Activated CD8-positive, alpha-beta T cell treated with anti-CD3 and anti-CD28 coated beads, Interleukin-2, amount 10 ng/mL, durations not matched to agents 7 days and 5 days (primary cell): ENCODE measurements around the gene CDHR1. TPM values are rescaled to one million over a fixed set of nuclear protein-coding genes. Genes with fewer than 3 reads are reported as not detected.

ENCODE experiments used
- ATAC-seq: fragments of 150-1000 bp; cut with Tn5 transposase; one replicate; pipeline ENCODE4 v1.10.0; 2021; ENCODE audit warnings: moderate library complexity
- CTCF ChIA-PET: fragments of 350-600 bp; sonication (Branson Sonifier 250); formaldehyde crosslinking; loops from one replicate; lab custom pipeline; 2021; ENCODE audit warnings: antibody characterized with exemption; lab: Charles Lee
- POLR2A ChIA-PET: fragments of 350-600 bp; sonication (Branson Sonifier 250); formaldehyde crosslinking; loops from one replicate; lab custom pipeline; 2021; ENCODE audit warnings: antibody characterized with exemption; lab: Charles Lee
- DNase-seq: peaks from one replicate; pipeline ENCODE4 v3.0.0-alpha.2; 2020
- H3K27ac Mint-ChIP-seq: one replicate; pipeline ENCODE4 v1.8.0; 2021; ENCODE audit warnings: mild to moderate bottlenecking, mixed read lengths
- H3K27me3 Mint-ChIP-seq: one replicate; pipeline ENCODE4 v1.8.0; 2021; ENCODE audit warnings: low read depth, mixed read lengths
- H3K36me3 Mint-ChIP-seq: one replicate; pipeline ENCODE4 v1.8.0; 2021; ENCODE audit warnings: low read depth, mixed read lengths
- H3K4me1 Mint-ChIP-seq: one replicate; pipeline ENCODE4 v1.8.0; 2021; ENCODE audit warnings: low read depth, mixed read lengths
- H3K4me3 Mint-ChIP-seq: one replicate; pipeline ENCODE4 v1.8.0; 2021; ENCODE audit warnings: mild to moderate bottlenecking, mixed read lengths
- H3K9me3 Mint-ChIP-seq: one replicate; pipeline ENCODE4 v1.8.0; 2022; ENCODE audit warnings: mixed read lengths; ENCODE audit not compliant: insufficient read depth
- total RNA-seq, 2 experiments: library from RNA; stranded (reverse); gene quantifications; one replicate each; pipeline ENCODE4 v1.2.3, GENCODE V29; 2021

Gene CDHR1
- total RNA-seq, 2 experiments from 2014 or later, result 0.26 to 0.29 TPM

- no peak for ATAC-seq
These were observed 60.5 kb downstream of the CDHR1 start for GRCh38 chr10:84254552-84255478.

GRCh38 chr10:84256510-84257342, 62.4 kb downstream of the CDHR1 start:
- Mint-ChIP-seq H3K4me3 (no peak overlapping the region), H3K36me3 (no peaks in the 10 kb centered on the region), H3K27me3 (peaks cover 7% of the 10 kb centered on the region), H3K9me3 (no peaks in the 10 kb centered on the region), H3K27ac (no peak overlapping the region), H3K4me1 (peaks cover 3% of the 10 kb centered on the region)
- ATAC-seq (peak; percentile 75), DNase-seq (peak; percentile 61)
- CTCF ChIA-PET, result interaction anchor here (0.6 to 1.9 kb wide), 18 partner anchors 9 to 281 kb away, joined by 3 to 11 read pairs (median 4); no protein-coding TSS in a partner anchor
- POLR2A ChIA-PET, result no interaction called here

More at GRCh38 chr10:84254552-84255478, 60.5 kb downstream of the CDHR1 start:
- Mint-ChIP-seq H3K9me3 (no peaks in the 10 kb centered on the region), H3K27me3 (peaks cover 7% of the 10 kb centered on the region), H3K4me3 (no peak overlapping the region), H3K36me3 (no peaks in the 10 kb centered on the region), H3K27ac (no peak overlapping the region), H3K4me1 (peaks cover 3% of the 10 kb centered on the region)
- DNase-seq, result no peak
- ChIA-PET CTCF (interaction anchor here (0.8 to 2.1 kb wide), 4 partner anchors 10 to 286 kb away, joined by 3 to 6 read pairs (median 5); no protein-coding TSS in a partner anchor), POLR2A (interaction anchor here (0.6 kb wide), 2 partner anchors 22 to 247 kb away, joined by 3 to 4 read pairs; no protein-coding TSS in a partner anchor)

DNA sequence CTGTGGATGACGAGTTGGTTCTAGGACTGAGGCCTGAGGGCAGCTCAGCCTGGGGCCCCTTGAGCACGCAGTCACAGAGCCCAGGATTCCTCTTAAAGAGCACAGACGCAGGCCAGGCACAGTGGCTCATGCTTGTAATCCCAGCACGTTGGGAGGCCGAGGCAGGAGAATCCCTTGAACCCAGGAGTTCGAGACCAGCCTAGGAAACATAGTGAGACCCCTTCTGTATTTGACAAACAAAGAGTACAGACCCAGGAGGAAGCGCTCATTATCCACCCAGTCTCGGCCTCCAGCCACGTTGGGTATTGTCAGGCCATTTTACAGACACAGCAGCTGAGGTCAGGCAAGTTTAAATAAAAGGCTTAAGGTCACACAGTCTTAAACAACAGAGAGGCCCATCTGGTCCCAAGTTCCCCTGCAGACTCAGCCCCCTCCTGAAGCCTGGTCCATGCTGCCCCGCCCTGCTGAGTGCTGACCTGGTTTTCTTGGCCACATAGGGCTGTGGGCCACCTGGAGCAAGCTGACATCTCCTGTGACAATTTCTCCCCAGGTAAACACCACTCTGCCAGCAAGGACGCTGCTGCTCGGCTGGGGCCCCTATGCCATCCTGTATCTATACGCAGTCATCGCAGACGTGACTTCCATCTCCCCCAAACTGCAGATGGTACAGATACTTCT, 63.1 kb downstream of the CDHR1 start:
- POLR2A ChIA-PET, result no interaction called here
- H3K4me3 Mint-ChIP-seq, result no peak overlapping the region

GRCh38 chr10:84258034-84258695, 63.8 kb downstream of the CDHR1 start:
- DNase-seq (no peak), ATAC-seq (no peak)
- Mint-ChIP-seq H3K4me1 (peaks cover 3% of the 10 kb centered on the region), H3K36me3 (no peaks in the 10 kb centered on the region), H3K4me3 (no peak overlapping the region), H3K27ac (no peak overlapping the region), H3K27me3 (peaks cover 8% of the 10 kb centered on the region), H3K9me3 (no peaks in the 10 kb centered on the region)
- ChIA-PET POLR2A (no interaction called here), CTCF (interaction anchor here (1.3 to 1.6 kb wide), 3 partner anchors 10 to 19 kb away, joined by 4 to 8 read pairs (median 5); no protein-coding TSS in a partner anchor)

More for the DNA sequence above, 63.1 kb downstream of the CDHR1 start:
- DNase-seq, result no peak
- no peaks in the 10 kb centered on the region for H3K9me3 Mint-ChIP-seq
- no peaks in the 10 kb centered on the region for H3K36me3 Mint-ChIP-seq
- peaks cover 3% of the 10 kb centered on the region for H3K4me1 Mint-ChIP-seq
- H3K27me3 Mint-ChIP-seq, result peaks cover 5% of the 10 kb centered on the region
- H3K27ac Mint-ChIP-seq, result no peak overlapping the region
- CTCF ChIA-PET, result interaction anchor here (0.7 to 1.9 kb wide), 14 partner anchors 10 to 281 kb away, joined by 3 to 11 read pairs (median 4); no protein-coding TSS in a partner anchor
- ATAC-seq, result no peak

DNA sequence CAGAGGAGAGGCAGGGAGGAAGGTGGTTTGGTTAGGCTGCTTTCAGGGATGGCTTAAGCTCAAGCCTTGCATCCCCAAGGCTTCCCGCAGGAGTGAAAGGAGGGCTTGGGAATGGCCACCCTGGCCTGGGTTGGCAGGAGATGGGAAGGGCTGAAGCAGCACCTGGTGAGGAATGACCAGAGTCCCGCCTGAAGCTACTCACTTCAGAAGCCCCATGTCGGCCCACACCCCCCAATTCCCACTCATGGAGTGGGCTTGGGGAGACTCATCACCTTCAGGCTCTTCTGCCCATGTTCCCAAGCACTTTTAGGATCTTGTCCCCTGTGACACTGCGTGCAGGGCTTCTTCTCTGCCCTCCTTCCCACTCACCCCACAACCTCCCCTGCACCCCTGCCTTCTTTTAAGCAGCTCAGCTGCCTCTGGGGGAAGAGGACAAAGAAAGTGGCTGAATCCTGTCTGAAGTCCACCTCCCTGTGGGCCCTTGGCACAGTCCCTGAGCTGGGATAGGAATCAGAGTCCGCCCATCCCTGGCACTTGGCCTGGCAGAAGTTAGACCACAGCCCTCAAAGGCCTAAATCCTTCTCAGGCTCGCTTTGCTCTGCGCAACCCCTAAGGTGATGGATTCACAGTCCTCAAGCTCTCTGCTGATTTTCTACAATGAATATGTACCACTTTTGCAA, 67.0 kb downstream of the CDHR1 start:
- Mint-ChIP-seq H3K4me1 (peaks cover 7% of the 10 kb centered on the region), H3K9me3 (no peaks in the 10 kb centered on the region), H3K36me3 (no peaks in the 10 kb centered on the region), H3K4me3 (no peak overlapping the region), H3K27ac (no peak overlapping the region), H3K27me3 (peaks cover 12% of the 10 kb centered on the region)
- CTCF ChIA-PET, result interaction anchor here (1.2 to 11.7 kb wide), 2 partner anchors 91 to 277 kb away, joined by 3 to 260 read pairs; no protein-coding TSS in a partner anchor
- POLR2A ChIA-PET, result no interaction called here
- ATAC-seq (no peak), DNase-seq (no peak)

DNA sequence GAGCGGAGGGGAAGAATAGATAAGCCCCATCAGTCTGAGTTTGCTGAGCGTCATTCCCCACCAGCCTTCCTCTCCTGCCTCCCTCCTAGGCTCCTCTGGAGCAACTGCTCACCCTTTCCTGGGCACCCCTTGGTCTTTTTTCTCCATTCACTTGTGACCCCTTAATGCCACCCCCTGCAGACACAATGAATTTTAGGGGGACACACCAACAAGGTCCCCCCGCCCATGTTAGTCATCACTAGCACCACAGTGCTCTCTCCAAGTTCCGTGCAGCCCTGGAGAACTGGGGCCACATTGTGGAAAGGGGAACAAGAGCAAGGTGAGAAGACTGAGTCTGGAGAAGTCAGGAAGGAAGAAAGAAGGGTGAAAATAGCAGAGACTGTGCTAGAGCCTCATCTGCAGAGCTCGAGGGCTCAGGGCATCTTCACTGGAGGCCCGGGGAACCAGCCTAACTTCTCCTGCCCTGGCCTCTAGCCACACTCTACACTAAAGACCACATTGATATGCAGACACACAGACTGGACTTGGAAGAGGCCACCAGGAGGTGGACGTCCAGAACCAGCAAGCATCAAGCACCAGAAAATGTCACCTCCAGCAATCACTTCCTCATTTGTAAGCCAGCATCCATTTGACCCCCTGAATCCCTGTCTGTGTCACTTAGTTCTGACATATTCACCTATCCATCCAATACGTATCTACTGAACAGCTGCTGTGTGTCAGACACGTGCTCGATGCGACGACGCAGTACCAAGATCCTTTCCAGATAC, 68.0 kb downstream of the CDHR1 start:
- POLR2A ChIA-PET, result no interaction called here
- CTCF ChIA-PET, result interaction anchor here (1.2 to 11.7 kb wide), 3 partner anchors 90 to 276 kb away, joined by 3 to 260 read pairs (median 3); no protein-coding TSS in a partner anchor
- H3K4me3 Mint-ChIP-seq, result no peak overlapping the region
- H3K27me3 Mint-ChIP-seq, result peaks cover 12% of the 10 kb centered on the region
- peaks cover 8% of the 10 kb centered on the region for H3K4me1 Mint-ChIP-seq
- no peaks in the 10 kb centered on the region for H3K9me3 Mint-ChIP-seq
- DNase-seq (no peak), ATAC-seq (no peak)
- H3K27ac Mint-ChIP-seq, result no peak overlapping the region
- no peaks in the 10 kb centered on the region for H3K36me3 Mint-ChIP-seq

DNA sequence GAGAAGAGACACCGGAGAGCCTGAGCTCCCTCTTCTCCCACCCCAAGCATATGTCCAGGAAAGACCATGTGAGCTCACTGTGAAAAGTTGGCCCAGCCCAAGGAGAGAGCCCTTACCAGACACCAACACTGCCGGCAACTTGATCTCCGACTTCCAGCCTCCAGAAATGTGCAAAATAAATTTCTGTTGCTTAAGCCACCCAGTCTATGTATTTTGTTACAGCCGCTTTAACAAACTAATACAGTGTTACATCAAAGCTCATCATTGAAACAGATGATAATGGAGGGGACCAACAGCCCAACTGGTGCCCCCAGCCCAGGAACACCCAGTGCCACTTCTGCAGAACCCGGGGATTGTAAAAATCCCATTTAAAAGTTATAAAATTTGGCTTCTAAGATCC, 69.4 kb downstream of the CDHR1 start:
- no peak for ATAC-seq
- H3K4me3 Mint-ChIP-seq, result no peak overlapping the region
- ChIA-PET CTCF (interaction anchor here (0.7 to 11.7 kb wide), 12 partner anchors 10 to 274 kb away, joined by 3 to 260 read pairs (median 5); no protein-coding TSS in a partner anchor), POLR2A (no interaction called here)
- peaks cover 18% of the 10 kb centered on the region for H3K4me1 Mint-ChIP-seq
- H3K27ac Mint-ChIP-seq, result no peak overlapping the region
- no peaks in the 10 kb centered on the region for H3K9me3 Mint-ChIP-seq
- DNase-seq, result no peak
- H3K36me3 Mint-ChIP-seq, result no peaks in the 10 kb centered on the region
- H3K27me3 Mint-ChIP-seq, result peaks cover 17% of the 10 kb centered on the region

DNA sequence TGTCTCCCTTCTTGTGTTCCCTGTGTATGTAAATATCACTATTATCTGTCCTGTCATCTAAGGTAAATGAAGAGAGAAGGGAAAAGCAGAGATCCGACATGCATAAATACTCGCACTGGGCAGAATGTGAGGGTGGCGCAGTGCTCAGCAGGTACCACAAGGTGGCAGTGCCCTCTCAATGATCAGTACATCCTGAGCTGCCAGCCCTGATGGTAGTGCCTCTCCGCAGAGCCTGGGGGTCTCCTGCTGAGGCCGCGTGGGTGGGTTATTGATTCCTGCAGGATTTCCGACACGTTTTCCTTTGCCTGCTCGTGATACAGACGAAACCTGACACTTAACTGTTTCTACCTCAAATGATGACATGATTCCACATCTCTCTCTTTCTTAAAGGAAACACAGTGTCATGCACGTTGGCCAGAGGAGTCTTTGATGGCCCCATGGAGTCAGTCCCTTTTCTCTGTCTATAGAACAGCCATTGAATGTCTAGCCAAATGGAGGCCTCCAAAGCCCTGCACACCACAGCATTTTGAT, 70.3 kb downstream of the CDHR1 start:
- H3K4me1 Mint-ChIP-seq, result peaks cover 18% of the 10 kb centered on the region
- H3K4me3 Mint-ChIP-seq, result no peak overlapping the region
- DNase-seq, result peak; percentile 82
- H3K9me3 Mint-ChIP-seq, result no peaks in the 10 kb centered on the region
- ATAC-seq, result peak; percentile 97
- CTCF ChIA-PET, result interaction anchor here (0.6 to 11.7 kb wide), 21 partner anchors 9 to 273 kb away, joined by 3 to 260 read pairs (median 5); no protein-coding TSS in a partner anchor
- H3K27ac Mint-ChIP-seq, result no peak overlapping the region
- H3K27me3 Mint-ChIP-seq, result peaks cover 18% of the 10 kb centered on the region
- POLR2A ChIA-PET, result interaction anchor here (0.8 to 1.0 kb wide), 2 partner anchors 66 to 273 kb away, joined by 3 to 4 read pairs; no protein-coding TSS in a partner anchor
- H3K36me3 Mint-ChIP-seq, result no peaks in the 10 kb centered on the region

GRCh38 chr10:84265418-84265817, 71.1 kb downstream of the CDHR1 start:
- CTCF ChIA-PET, result interaction anchor here (0.8 to 11.7 kb wide), 11 partner anchors 11 to 273 kb away, joined by 3 to 260 read pairs (median 6); partner anchors contain the start of gene CCSER2
- H3K27ac Mint-ChIP-seq, result no peak overlapping the region

More at GRCh38 chr10:84265418-84265817, 71.1 kb downstream of the CDHR1 start:
- ATAC-seq (no peak), DNase-seq (peak; percentile 14)
- POLR2A ChIA-PET, result interaction anchor here (0.8 kb wide), 1 partner anchor 65 kb away, joined by 4 read pairs; no protein-coding TSS in a partner anchor
- H3K4me3 Mint-ChIP-seq, result no peak overlapping the region
- H3K27me3 Mint-ChIP-seq, result peaks cover 18% of the 10 kb centered on the region
- H3K4me1 Mint-ChIP-seq, result peaks cover 19% of the 10 kb centered on the region
- no peaks in the 10 kb centered on the region for H3K9me3 Mint-ChIP-seq
- no peaks in the 10 kb centered on the region for H3K36me3 Mint-ChIP-seq
